Prostate gland (tissue), 2 donors: Measurements from ENCODE around the gene VTA1. TPM values are rescaled to one million over a fixed set of nuclear protein-coding genes. Genes with fewer than 3 reads are reported as not detected.
"Not testable (repeated sequence)": the region's sequence is repeated elsewhere in the genome, so short reads cannot be mapped to it uniquely, and the experiment has no call there.

Source experiments
- DNase-seq: peaks from one replicate; pipeline ENCODE4 v3.0.0-alpha.2; 2019; ENCODE audit warnings: low spot score
- H3K27ac ChIP-seq, 2 donors: fragments of 200-600 bp; sonication (generic); 2 replicates each; pipeline ENCODE4 v1.5.1; 2017 to 2019
- H3K27me3 ChIP-seq: fragments of 200-600 bp; sonication (generic); replicated peaks from 2 replicates; pipeline ENCODE4 v1.5.1; 2019; ENCODE audit not compliant: insufficient read depth
- H3K36me3 ChIP-seq, 2 donors: fragments of 200-600 bp; sonication (generic); 1 replicate in 1 of 2; 2 replicates in 1 of 2; pipeline versions ENCODE4 v1.5.1 to v1.8.1; 2017 to 2019
- H3K4me1 ChIP-seq: fragments of 200-600 bp; sonication (generic); replicated peaks from 2 replicates; pipeline ENCODE4 v1.5.1; 2019
- H3K4me3 ChIP-seq, 2 donors: fragments of 200-600 bp; sonication (generic); 2 replicates each; pipeline ENCODE4 v1.5.1; 2017 to 2019
- H3K9me3 ChIP-seq: fragments of 200-600 bp; sonication (generic); 2 replicates; pipeline ENCODE4 v1.5.1; 2017
- POLR2A ChIP-seq: fragments of 450-650 bp; IDR thresholded peaks from one replicate; pipeline ENCODE4 v1.6.1; 2016; ENCODE audit warnings: antibody characterized with exemption, mild to moderate bottlenecking
- POLR2AphosphoS5 ChIP-seq: sonication (generic); formaldehyde crosslinking; IDR thresholded peaks from one replicate; pipeline ENCODE4 v1.6.1; 2017; ENCODE audit warnings: antibody characterized with exemption
- WGBS: methylation state at CpG from one replicate; pipeline ENCODE4 v1.1.5; 2018; 5-methylcytosine and 5-hydroxymethylcytosine counted together
- intact Hi-C: fragments of 100-400 bp; cut with DNase I; formaldehyde crosslinking; loops from one replicate; pipeline ENCODE4 v1.14.2; 2022
- total RNA-seq, 2 donors: library from RNA; depleted of rRNA; stranded (reverse); fragments of >200 nt; gene quantifications; one replicate each; pipeline ENCODE4 v1.1.0, GENCODE V29; 2016
- TF ChIP-seq, protein P1 (sequence below), 4 experiments: fragments of 200-600 bp in 2 of 4; fragments of 450-650 bp in 2 of 4; sonication (generic) in 2 of 4; IDR thresholded peaks; 1 replicate in 3 of 4; 2 replicates in 1 of 4; pipeline ENCODE4 v1.5.1; 2016 to 2019; ENCODE audit warnings: antibody characterized with exemption in 4 of 4, mild to moderate bottlenecking in 2 of 4, moderate library complexity in 2 of 4

The VTA1 gene
- total RNA-seq, 2 donors from 2014 or later: 38.5 to 44.7 TPM

DNA sequence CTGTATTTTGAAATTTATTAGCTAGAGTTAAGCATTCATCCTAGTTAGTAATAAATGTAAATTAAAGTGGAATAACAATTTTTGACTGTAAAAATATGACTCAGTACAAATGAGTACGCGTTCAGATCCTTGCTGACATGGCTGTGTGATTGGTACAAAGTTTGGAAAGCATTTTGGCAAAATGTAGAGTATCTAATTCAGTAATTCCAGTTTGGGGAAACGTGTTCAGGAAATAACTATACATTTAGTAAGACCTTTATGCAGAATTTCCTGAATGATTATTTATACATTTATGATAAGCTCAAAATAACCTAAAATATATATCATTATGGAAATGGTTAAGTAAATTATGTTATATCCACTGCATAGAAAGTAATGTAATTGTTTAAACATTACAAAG lies 8.0 kb downstream of the VTA1 start:
- intact Hi-C loops: no loop called here
- Histone ChIP-seq H3K4me3 (no peak overlapping the region), H3K9me3 (no peaks in the 10 kb centered on the region), H3K27ac (no peak overlapping the region), H3K4me1 (no peaks in the 10 kb centered on the region), H3K27me3 (no peaks in the 10 kb centered on the region), H3K36me3 (no peaks in the 10 kb centered on the region)
- DNase-seq: no peak
- TF ChIP-seq, protein P1, sequence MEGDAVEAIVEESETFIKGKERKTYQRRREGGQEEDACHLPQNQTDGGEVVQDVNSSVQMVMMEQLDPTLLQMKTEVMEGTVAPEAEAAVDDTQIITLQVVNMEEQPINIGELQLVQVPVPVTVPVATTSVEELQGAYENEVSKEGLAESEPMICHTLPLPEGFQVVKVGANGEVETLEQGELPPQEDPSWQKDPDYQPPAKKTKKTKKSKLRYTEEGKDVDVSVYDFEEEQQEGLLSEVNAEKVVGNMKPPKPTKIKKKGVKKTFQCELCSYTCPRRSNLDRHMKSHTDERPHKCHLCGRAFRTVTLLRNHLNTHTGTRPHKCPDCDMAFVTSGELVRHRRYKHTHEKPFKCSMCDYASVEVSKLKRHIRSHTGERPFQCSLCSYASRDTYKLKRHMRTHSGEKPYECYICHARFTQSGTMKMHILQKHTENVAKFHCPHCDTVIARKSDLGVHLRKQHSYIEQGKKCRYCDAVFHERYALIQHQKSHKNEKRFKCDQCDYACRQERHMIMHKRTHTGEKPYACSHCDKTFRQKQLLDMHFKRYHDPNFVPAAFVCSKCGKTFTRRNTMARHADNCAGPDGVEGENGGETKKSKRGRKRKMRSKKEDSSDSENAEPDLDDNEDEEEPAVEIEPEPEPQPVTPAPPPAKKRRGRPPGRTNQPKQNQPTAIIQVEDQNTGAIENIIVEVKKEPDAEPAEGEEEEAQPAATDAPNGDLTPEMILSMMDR (IDR thresholded peaks at IDR 0.05): no peak
- TF ChIP-seq POLR2A (no peak), POLR2AphosphoS5 (no peak)
- 63% methylated on average over 3 of the region's 3 CpGs for WGBS

DNA sequence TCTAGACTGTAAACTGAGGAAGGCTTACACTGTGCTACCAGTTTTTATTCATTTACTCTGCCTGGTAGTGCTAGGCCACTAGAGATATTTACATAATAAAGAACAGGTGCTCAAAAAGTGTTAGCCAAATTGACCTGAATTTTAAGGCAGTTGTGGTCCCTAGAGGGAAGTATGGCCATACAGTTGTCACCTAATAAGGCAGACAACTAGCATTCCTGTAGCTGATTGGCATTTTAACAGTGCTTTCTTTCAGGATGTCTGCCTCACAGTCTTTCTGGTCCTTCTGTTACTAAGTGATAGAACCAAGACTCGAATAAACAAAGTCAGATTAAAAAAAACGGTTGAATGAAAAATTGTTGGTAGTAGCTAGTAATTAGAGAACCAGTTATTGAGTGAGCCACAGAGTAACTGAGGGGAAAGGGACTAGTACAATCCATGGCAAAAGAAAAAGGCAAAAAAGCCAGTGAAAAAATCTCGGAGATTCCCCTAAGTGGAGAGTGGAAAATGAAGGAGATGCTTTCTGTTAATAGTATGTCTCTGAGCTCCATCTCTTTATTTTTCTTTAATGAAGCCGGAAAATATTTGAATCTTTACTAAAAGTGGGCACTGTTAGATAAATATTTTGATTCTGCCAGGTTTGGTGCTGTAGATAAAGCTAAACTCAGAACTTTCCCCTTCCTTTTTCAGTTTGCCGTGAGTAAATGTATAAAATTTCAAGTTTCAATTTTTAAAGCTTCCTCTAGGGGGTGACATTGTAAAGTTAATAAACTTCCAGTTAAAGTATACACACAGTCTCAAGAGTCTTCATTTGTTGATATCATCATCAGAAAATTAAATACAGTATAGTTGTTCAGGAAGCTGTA lies 9.1 kb downstream of the VTA1 start:
- H3K4me1 ChIP-seq: no peaks in the 10 kb centered on the region
- no peaks in the 10 kb centered on the region for H3K27me3 ChIP-seq
- H3K36me3 ChIP-seq: no peaks in the 10 kb centered on the region
- no peaks in the 10 kb centered on the region for H3K9me3 ChIP-seq
- 60% methylated on average over 5 of the region's 5 CpGs for WGBS
- H3K27ac ChIP-seq: no peak overlapping the region
- DNase-seq: no peak
- TF ChIP-seq POLR2A: no peak
- TF ChIP-seq, protein P1 (IDR thresholded peaks at IDR 0.05): peak in 3 of 4 experiments; percentile 39 to 55 (median 49)
- intact Hi-C loops: no loop called here
- no peak overlapping the region for H3K4me3 ChIP-seq

DNA sequence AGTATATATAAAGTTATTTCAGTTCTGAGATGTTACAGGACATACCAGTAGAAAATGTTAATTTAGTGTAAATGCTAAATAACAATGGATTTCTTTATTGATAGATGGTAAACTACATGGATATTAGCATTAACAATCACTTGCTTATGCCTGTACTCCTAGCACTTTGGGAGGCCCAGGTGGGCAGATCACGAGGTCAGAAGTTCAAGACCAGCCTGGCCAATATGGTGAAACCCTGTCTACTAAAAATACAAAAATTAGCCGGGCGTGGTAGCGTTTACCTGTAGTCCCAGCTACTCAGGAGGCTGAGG lies 9.7 kb downstream of the VTA1 start:
- H3K27ac ChIP-seq, intact Hi-C loops, H3K4me3 ChIP-seq, H3K9me3 ChIP-seq, H3K27me3 ChIP-seq, DNase-seq, H3K36me3 ChIP-seq, H3K4me1 ChIP-seq: not testable (repeated sequence)
- 97% methylated on average over 4 of the region's 4 CpGs for whole genome bisulfite sequencing

DNA sequence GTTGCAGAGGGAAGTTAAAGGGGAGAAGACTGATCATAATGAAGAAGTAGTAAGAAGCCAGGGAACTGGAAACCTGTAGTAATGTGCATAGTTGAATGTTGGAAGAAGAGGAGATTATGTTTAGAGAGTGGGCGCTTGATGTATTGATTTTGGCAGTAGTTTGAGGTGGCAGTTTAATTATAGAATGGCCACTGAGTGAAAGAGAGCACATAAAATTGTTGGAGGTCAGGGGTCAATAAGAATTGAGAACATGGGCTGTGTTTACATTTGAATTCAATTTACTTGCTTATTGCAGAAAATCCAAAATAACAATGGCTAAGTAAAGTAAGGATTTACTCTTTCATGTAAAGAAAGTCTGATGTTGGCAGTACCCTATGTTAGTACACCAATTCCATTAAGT lies 15.7 kb downstream of the VTA1 start:
- Histone ChIP-seq H3K4me3 (no peak overlapping the region), H3K9me3 (no peaks in the 10 kb centered on the region), H3K27me3 (no peaks in the 10 kb centered on the region), H3K27ac (no peak overlapping the region), H3K4me1 (no peaks in the 10 kb centered on the region), H3K36me3 (no peaks in the 10 kb centered on the region)
- no peak for DNase-seq
- intact Hi-C loops: no loop called here
- TF ChIP-seq POLR2AphosphoS5 (no peak), POLR2A (no peak)
- TF ChIP-seq, protein P1 (IDR thresholded peaks at IDR 0.05): no peak
- 58% methylated on average over 1 of the region's 1 CpG for WGBS

DNA sequence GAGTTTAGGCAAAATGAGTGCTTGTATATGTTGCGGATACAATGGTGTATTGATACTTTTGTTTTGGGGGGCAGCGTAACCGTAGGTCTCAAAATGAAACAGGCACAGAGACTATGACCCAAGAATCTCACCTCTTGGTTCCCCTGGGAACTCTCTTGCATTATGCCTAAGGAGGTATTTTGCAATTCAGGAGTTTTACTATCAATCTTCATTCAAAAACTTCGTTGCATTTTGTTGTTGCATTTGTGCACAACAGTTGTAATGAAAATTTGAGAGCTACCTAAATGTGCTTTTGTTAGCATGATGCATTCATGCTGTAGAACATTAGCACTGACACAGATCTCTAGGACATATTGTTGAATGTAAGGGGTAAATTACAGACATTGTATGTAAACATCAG lies 18.2 kb downstream of the VTA1 start:
- Histone ChIP-seq H3K4me3 (no peak overlapping the region), H3K27me3 (no peaks in the 10 kb centered on the region), H3K9me3 (no peaks in the 10 kb centered on the region), H3K27ac (no peak overlapping the region), H3K36me3 (no peaks in the 10 kb centered on the region), H3K4me1 (no peaks in the 10 kb centered on the region)
- no peak for DNase-seq
- TF ChIP-seq POLR2AphosphoS5: no peak
- TF ChIP-seq, protein P1 (IDR thresholded peaks at IDR 0.05): no peak
- no peak for TF ChIP-seq POLR2A
- intact Hi-C loops: no loop called here
- 92% methylated on average over 4 of the region's 4 CpGs for WGBS
